ENCODE data around the gene THRA.

Gene THRA

GRCh38 chr17:40056379-40057015, 6.3 kb upstream of the THRA start:
- H3K9me3 ChIP-seq (ENCODE audit: control insufficient read depth in 5 of 5, low read length in 5 of 5): no peaks in the 10 kb centered on the region
- H3K36me3 ChIP-seq (ENCODE audit: control insufficient read depth in 5 of 5, insufficient read depth in 5 of 5, low read length in 5 of 5): peaks cover 0 to 16% (median 3%) of the 10 kb centered on the region in 5 donors
- no peak overlapping the region for H3K9ac ChIP-seq (ENCODE audit: low read length in 5 of 5)
- no peak overlapping the region for H3K4me3 ChIP-seq (ENCODE audit: low read depth in 1 of 5, low read length in 5 of 5)
- no peaks in the 10 kb centered on the region for H3K27me3 ChIP-seq (ENCODE audit: control insufficient read depth in 5 of 5, insufficient read depth in 4 of 5, low read length in 5 of 5)
- H3K27ac ChIP-seq (ENCODE audit: low read depth, low read length): no peak overlapping the region
- H3K4me1 ChIP-seq (ENCODE audit: control insufficient read depth in 5 of 5, insufficient read depth in 5 of 5, low read length in 5 of 5): peaks cover 5 to 34% (median 30%) of the 10 kb centered on the region in 5 donors

GRCh38 chr17:40058186-40058784, 4.5 kb upstream of the THRA start:
- H3K4me1 ChIP-seq (ENCODE audit: control insufficient read depth in 5 of 5, insufficient read depth in 5 of 5, low read length in 5 of 5): peaks cover 5 to 37% (median 34%) of the 10 kb centered on the region in 5 donors
- H3K9me3 ChIP-seq (ENCODE audit: control insufficient read depth in 5 of 5, low read length in 5 of 5): no peaks in the 10 kb centered on the region
- peak overlapping the region in 4 of 5 donors; percentile 3 to 51 (median 38) for H3K4me3 ChIP-seq (ENCODE audit: low read depth in 1 of 5, low read length in 5 of 5)
- H3K9ac ChIP-seq (ENCODE audit: low read length in 5 of 5): peak overlapping the region in 3 of 5 donors; percentile 15 to 68 (median 26)
- peak overlapping the region; percentile 69 for H3K27ac ChIP-seq (ENCODE audit: low read depth, low read length)
- no peaks in the 10 kb centered on the region for H3K36me3 ChIP-seq (ENCODE audit: control insufficient read depth in 5 of 5, insufficient read depth in 5 of 5, low read length in 5 of 5)
- H3K27me3 ChIP-seq (ENCODE audit: control insufficient read depth in 5 of 5, insufficient read depth in 4 of 5, low read length in 5 of 5): no peaks in the 10 kb centered on the region

GRCh38 chr17:40058865-40059264, 3.9 kb upstream of the THRA start:
- no peaks in the 10 kb centered on the region for H3K36me3 ChIP-seq (ENCODE audit: control insufficient read depth in 5 of 5, insufficient read depth in 5 of 5, low read length in 5 of 5)
- no peaks in the 10 kb centered on the region for H3K9me3 ChIP-seq (ENCODE audit: control insufficient read depth in 5 of 5, low read length in 5 of 5)
- H3K27me3 ChIP-seq (ENCODE audit: control insufficient read depth in 5 of 5, insufficient read depth in 4 of 5, low read length in 5 of 5): no peaks in the 10 kb centered on the region
- H3K27ac ChIP-seq (ENCODE audit: low read depth, low read length): peak overlapping the region; percentile 69
- no peak overlapping the region for H3K4me3 ChIP-seq (ENCODE audit: low read depth in 1 of 5, low read length in 5 of 5)
- H3K4me1 ChIP-seq (ENCODE audit: control insufficient read depth in 5 of 5, insufficient read depth in 5 of 5, low read length in 5 of 5): peaks cover 4 to 35% (median 34%) of the 10 kb centered on the region in 5 donors
- no peak overlapping the region for H3K9ac ChIP-seq (ENCODE audit: low read length in 5 of 5)

GRCh38 chr17:40059729-40060475, 2.9 kb upstream of the THRA start:
- Histone ChIP-seq H3K36me3 (ENCODE audit: control insufficient read depth in 5 of 5, insufficient read depth in 5 of 5, low read length in 5 of 5) (no peaks in the 10 kb centered on the region), H3K4me1 (ENCODE audit: control insufficient read depth in 5 of 5, insufficient read depth in 5 of 5, low read length in 5 of 5) (peaks cover 11 to 41% (median 36%) of the 10 kb centered on the region in 5 donors), H3K9ac (ENCODE audit: low read length in 5 of 5) (no peak overlapping the region), H3K27me3 (ENCODE audit: control insufficient read depth in 5 of 5, insufficient read depth in 4 of 5, low read length in 5 of 5) (no peaks in the 10 kb centered on the region), H3K27ac (ENCODE audit: low read depth, low read length) (no peak overlapping the region), H3K9me3 (ENCODE audit: control insufficient read depth in 5 of 5, low read length in 5 of 5) (no peaks in the 10 kb centered on the region), H3K4me3 (ENCODE audit: low read depth in 1 of 5, low read length in 5 of 5) (no peak overlapping the region)

GRCh38 chr17:40060887-40061608, 1.7 kb upstream of the THRA start:
- H3K4me1 ChIP-seq (ENCODE audit: control insufficient read depth in 5 of 5, insufficient read depth in 5 of 5, low read length in 5 of 5): peaks cover 14 to 52% (median 45%) of the 10 kb centered on the region in 5 donors
- H3K36me3 ChIP-seq (ENCODE audit: control insufficient read depth in 5 of 5, insufficient read depth in 5 of 5, low read length in 5 of 5): no peaks in the 10 kb centered on the region
- no peak overlapping the region for H3K9ac ChIP-seq (ENCODE audit: low read length in 5 of 5)
- H3K27me3 ChIP-seq (ENCODE audit: control insufficient read depth in 5 of 5, insufficient read depth in 4 of 5, low read length in 5 of 5): no peaks in the 10 kb centered on the region
- H3K4me3 ChIP-seq (ENCODE audit: low read depth in 1 of 5, low read length in 5 of 5): no peak overlapping the region
- H3K9me3 ChIP-seq (ENCODE audit: control insufficient read depth in 5 of 5, low read length in 5 of 5): no peaks in the 10 kb centered on the region
- no peak overlapping the region for H3K27ac ChIP-seq (ENCODE audit: low read depth, low read length)

- no peaks in the 10 kb centered on the region for H3K27me3 ChIP-seq (ENCODE audit: control insufficient read depth in 5 of 5, insufficient read depth in 4 of 5, low read length in 5 of 5)
- H3K36me3 ChIP-seq (ENCODE audit: control insufficient read depth in 5 of 5, insufficient read depth in 5 of 5, low read length in 5 of 5): no peaks in the 10 kb centered on the region
- no peak overlapping the region for H3K9ac ChIP-seq (ENCODE audit: low read length in 5 of 5)
- H3K9me3 ChIP-seq (ENCODE audit: control insufficient read depth in 5 of 5, low read length in 5 of 5): no peaks in the 10 kb centered on the region
- no peak overlapping the region for H3K4me3 ChIP-seq (ENCODE audit: low read depth in 1 of 5, low read length in 5 of 5)
- peaks cover 14 to 56% (median 47%) of the 10 kb centered on the region in 5 donors for H3K4me1 ChIP-seq (ENCODE audit: control insufficient read depth in 5 of 5, insufficient read depth in 5 of 5, low read length in 5 of 5)
- H3K27ac ChIP-seq (ENCODE audit: low read depth, low read length): no peak overlapping the region
These were observed 1.1 kb upstream of the THRA start for GRCh38 chr17:40061609-40062038.

- Histone ChIP-seq H3K27ac (ENCODE audit: low read depth, low read length) (peak overlapping the region; percentile 89), H3K9ac (ENCODE audit: low read length in 5 of 5) (peak overlapping the region in 4 of 5 donors; percentile 78 to 93 (median 86)), H3K4me3 (ENCODE audit: low read depth in 1 of 5, low read length in 5 of 5) (peak overlapping the region; percentile 90 to 99 (median 96)), H3K27me3 (ENCODE audit: control insufficient read depth in 5 of 5, insufficient read depth in 4 of 5, low read length in 5 of 5) (no peaks in the 10 kb centered on the region), H3K36me3 (ENCODE audit: control insufficient read depth in 5 of 5, insufficient read depth in 5 of 5, low read length in 5 of 5) (peaks cover 0 to 4% (median 0%) of the 10 kb centered on the region in 5 donors), H3K4me1 (ENCODE audit: control insufficient read depth in 5 of 5, insufficient read depth in 5 of 5, low read length in 5 of 5) (peaks cover 18 to 64% (median 54%) of the 10 kb centered on the region in 5 donors), H3K9me3 (ENCODE audit: control insufficient read depth in 5 of 5, low read length in 5 of 5) (no peaks in the 10 kb centered on the region)
These were observed 514 bp downstream of the THRA start for GRCh38 chr17:40063187-40063771.

GRCh38 chr17:40063901-40064531, 1.3 kb downstream of the THRA start:
- Histone ChIP-seq H3K36me3 (ENCODE audit: control insufficient read depth in 5 of 5, insufficient read depth in 5 of 5, low read length in 5 of 5) (peaks cover 0 to 4% (median 0%) of the 10 kb centered on the region in 5 donors), H3K4me1 (ENCODE audit: control insufficient read depth in 5 of 5, insufficient read depth in 5 of 5, low read length in 5 of 5) (peaks cover 23 to 64% (median 58%) of the 10 kb centered on the region in 5 donors), H3K27me3 (ENCODE audit: control insufficient read depth in 5 of 5, insufficient read depth in 4 of 5, low read length in 5 of 5) (no peaks in the 10 kb centered on the region), H3K9ac (ENCODE audit: low read length in 5 of 5) (peak overlapping the region; percentile 44 to 93 (median 82)), H3K4me3 (ENCODE audit: low read depth in 1 of 5, low read length in 5 of 5) (peak overlapping the region; percentile 90 to 99 (median 96)), H3K9me3 (ENCODE audit: control insufficient read depth in 5 of 5, low read length in 5 of 5) (no peaks in the 10 kb centered on the region), H3K27ac (ENCODE audit: low read depth, low read length) (peak overlapping the region; percentile 89)

Data from subcutaneous abdominal adipose tissue (tissue), 5 donors.